OCI-LY7 (cell line): Measurements from ENCODE around the gene SLC44A5.

Experiments
- CTCF ChIP-seq: fragments of 200-600 bp; sonication (generic); conservative IDR thresholded peaks from 2 replicates; pipeline ENCODE4 v1.5.1; 2014; ENCODE audit warnings: mild to moderate bottlenecking, antibody characterized with exemption, low read length, moderate library complexity, mixed read lengths
- EZH2phosphoT487 ChIP-seq: fragments of 200-600 bp; sonication (generic); IDR thresholded peaks from 2 replicates; pipeline ENCODE4 v1.6.1; 2018; ENCODE audit warnings: low read depth, borderline replicate concordance, mild to moderate bottlenecking, mixed run types, antibody characterized with exemption, low read length, moderate library complexity, mixed read lengths

GRCh38 chr1:75492011-75492410, 118.9 kb downstream of the SLC44A5 start:
- TF ChIP-seq CTCF (no peak), EZH2phosphoT487 (no peak)
